HepG2 (cell line): Measurements from ENCODE around the gene CIAPIN1. TPM values are rescaled to one million over a fixed set of nuclear protein-coding genes. Genes with fewer than 3 reads are reported as not detected.

Experiments used
- ARID2 ChIP-seq: sonication (generic); formaldehyde crosslinking; IDR thresholded peaks from 2 replicates; pipeline ENCODE4 v1.8.1; 2022; ENCODE audit warnings: mild to moderate bottlenecking, missing genetic modification reagents, borderline replicate concordance
- ATAD3A ChIP-seq: sonication (generic); formaldehyde crosslinking; IDR thresholded peaks from 2 replicates; pipeline ENCODE4 v1.4.0; 2020; ENCODE audit warnings: missing genetic modification reagents
- CBX1 ChIP-seq: IDR thresholded peaks from one replicate; pipeline ENCODE4 v1.6.1; 2016; ENCODE audit warnings: antibody characterized with exemption, low read depth
- CERS6 ChIP-seq: sonication (generic); formaldehyde crosslinking; IDR thresholded peaks from 2 replicates; pipeline ENCODE4 v1.5.0; 2020; ENCODE audit warnings: missing genetic modification reagents
- ELF1 ChIP-seq: sonication (generic); formaldehyde crosslinking; IDR thresholded peaks from 2 replicates; pipeline ENCODE4 v1.4.0; 2020; ENCODE audit warnings: missing genetic modification reagents
- GZF1 ChIP-seq: sonication (generic); formaldehyde crosslinking; IDR thresholded peaks from 2 replicates; pipeline ENCODE4 v1.5.1; 2020; ENCODE audit warnings: mild to moderate bottlenecking, missing genetic modification reagents
- JUND ChIP-seq: sonication (generic); formaldehyde crosslinking; IDR thresholded peaks from 2 replicates; pipeline ENCODE4 v1.8.0; 2022; ENCODE audit warnings: mild to moderate bottlenecking, missing genetic modification reagents
- MLLT10 ChIP-seq: sonication (generic); formaldehyde crosslinking; IDR thresholded peaks from 2 replicates; pipeline ENCODE4 v1.4.0; 2020; ENCODE audit warnings: missing genetic modification reagents
- PHB2 ChIP-seq: fragments of 450-650 bp; IDR thresholded peaks from 2 replicates; pipeline ENCODE4 v1.6.1; 2018; ENCODE audit not compliant: partially characterized antibody
- POLR2AphosphoS2 ChIP-seq: IDR thresholded peaks from 2 replicates; pipeline ENCODE4 v1.6.1; 2011; ENCODE audit warnings: low read depth, low read length, improper control_type of control experiment
- REXO4 ChIP-seq: sonication (generic); formaldehyde crosslinking; IDR thresholded peaks from 2 replicates; pipeline ENCODE4 v1.8.0; 2022; ENCODE audit warnings: missing genetic modification reagents, mild to moderate bottlenecking, borderline replicate concordance
- TAF1 ChIP-seq: sonication (generic); formaldehyde crosslinking; IDR thresholded peaks from 2 replicates; pipeline ENCODE4 v1.4.0; 2020; ENCODE audit warnings: missing genetic modification reagents
- XRCC5 ChIP-seq: fragments of 200-400 bp; formaldehyde crosslinking; optimal IDR thresholded peaks from 2 replicates; pipeline ENCODE3; 2017; ENCODE audit warnings: mild to moderate bottlenecking, low read length
- ZFP62 ChIP-seq: sonication (generic); formaldehyde crosslinking; IDR thresholded peaks from 2 replicates; pipeline ENCODE4 v1.4.0; 2020; ENCODE audit warnings: missing genetic modification reagents
- ZNF180 ChIP-seq: sonication (generic); formaldehyde crosslinking; IDR thresholded peaks from 2 replicates; pipeline ENCODE4 v1.4.0; 2020; ENCODE audit warnings: low read depth, missing genetic modification reagents, borderline replicate concordance
- ZNF230 ChIP-seq: sonication (generic); formaldehyde crosslinking; IDR thresholded peaks from 2 replicates; pipeline ENCODE4 v1.4.0; 2020; ENCODE audit warnings: mild to moderate bottlenecking, missing genetic modification reagents
- ZNF263 ChIP-seq: sonication (generic); formaldehyde crosslinking; IDR thresholded peaks from 2 replicates; pipeline ENCODE4 v1.4.0; 2020; ENCODE audit warnings: missing genetic modification reagents
- ZNF281 ChIP-seq: sonication (generic); formaldehyde crosslinking; IDR thresholded peaks from 2 replicates; pipeline ENCODE4 v1.4.0; 2020; ENCODE audit warnings: missing genetic modification reagents, borderline replicate concordance
- ZNF570 ChIP-seq: sonication (generic); formaldehyde crosslinking; IDR thresholded peaks from 2 replicates; pipeline ENCODE4 v1.4.0; 2020; ENCODE audit warnings: mild to moderate bottlenecking, missing genetic modification reagents, borderline replicate concordance
- ZNF576 ChIP-seq: sonication (generic); formaldehyde crosslinking; IDR thresholded peaks from 2 replicates; pipeline ENCODE4 v1.4.0; 2020; ENCODE audit warnings: mild to moderate bottlenecking, missing genetic modification reagents
- ZNF607 ChIP-seq: sonication (generic); formaldehyde crosslinking; IDR thresholded peaks from 2 replicates; pipeline ENCODE4 v1.5.1; 2020; ENCODE audit warnings: missing genetic modification reagents, mild to moderate bottlenecking, borderline replicate concordance
- ZNF777 ChIP-seq: sonication (generic); formaldehyde crosslinking; IDR thresholded peaks from 2 replicates; pipeline ENCODE4 v1.4.0; 2020; ENCODE audit warnings: missing genetic modification reagents
- polyA plus RNA-seq, 8 experiments: library from polyadenylated mRNA; depleted of rRNA in 3 of 8; stranded (reverse) in 7 of 8; unstranded in 1 of 8; fragments of >200 nt; fragmentation: Illumina TruSeq in 4 of 8; extraction: Trizol in 4 of 8; gene quantifications; 2 replicates each; pipeline versions ENCODE4 v1.2.1 to v1.2.3, GENCODE V29; 2011 to 2016; ENCODE audit warnings: low read depth in 4 of 8, missing spikeins in 1 of 8, mixed read lengths in 1 of 8; ENCODE audit not compliant: insufficient read depth in 1 of 8
- total RNA-seq, 5 experiments: library from RNA; depleted of rRNA; stranded (reverse); fragments of >200 nt; fragmentation: Illumina TruSeq; extraction: Trizol; gene quantifications; 2 replicates each; pipeline ENCODE4 v1.2.3, GENCODE V29; 2016; ENCODE audit warnings: low read depth in 1 of 5

Gene CIAPIN1
- total and polyA plus RNA-seq, 2 of the 13 experiments (the other 11 are each of a cell fraction or from before 2014, with no cell fraction given): 69.3 to 89.7 TPM

- TF ChIP-seq ZNF777 (peak; percentile 54; the same call in 1 of the 2 replicates), ZNF570 (CRISPR knock-in tag) (no peak), PHB2 (no peak), ARID2 (CRISPR knock-in tag) (no peak), JUND (CRISPR knock-in tag) (peak; percentile 64), ZNF607 (CRISPR knock-in tag) (peak; percentile 93), CERS6 (CRISPR knock-in tag) (no peak), ZNF230 (CRISPR knock-in tag) (0 out of 2 replicates have a peak, but pooled peaks have one; percentile 63), CBX1 (peak; percentile 96), REXO4 (CRISPR knock-in tag) (no peak), ATAD3A (CRISPR knock-in tag) (0 out of 2 replicates have a peak, but pooled peaks have one; percentile 29), MLLT10 (CRISPR knock-in tag) (no peak), GZF1 (peak; percentile 95), ELF1 (CRISPR knock-in tag) (peak; percentile 99), ZFP62 (CRISPR knock-in tag) (no peak), TAF1 (CRISPR knock-in tag) (peak; percentile 99), ZNF180 (CRISPR knock-in tag) (no peak), ZNF281 (CRISPR knock-in tag) (peak; percentile 70; the same call in 1 of the 2 replicates), ZNF576 (CRISPR knock-in tag) (no peak; the same call in 1 of the 2 replicates), XRCC5 (peak; percentile 99), POLR2AphosphoS2 (no peak), ZNF263 (peak; percentile 63)
Measured at GRCh38 chr16:57462209-57462977, 15.2 kb upstream of the CIAPIN1 start, which contains the start of gene POLR2C (continued).
